ENCODE data around the gene DPM2.
A peak's percentile ranks its signal among the peaks of the same experiment; 100 is the strongest.

The DPM2 gene

DNA sequence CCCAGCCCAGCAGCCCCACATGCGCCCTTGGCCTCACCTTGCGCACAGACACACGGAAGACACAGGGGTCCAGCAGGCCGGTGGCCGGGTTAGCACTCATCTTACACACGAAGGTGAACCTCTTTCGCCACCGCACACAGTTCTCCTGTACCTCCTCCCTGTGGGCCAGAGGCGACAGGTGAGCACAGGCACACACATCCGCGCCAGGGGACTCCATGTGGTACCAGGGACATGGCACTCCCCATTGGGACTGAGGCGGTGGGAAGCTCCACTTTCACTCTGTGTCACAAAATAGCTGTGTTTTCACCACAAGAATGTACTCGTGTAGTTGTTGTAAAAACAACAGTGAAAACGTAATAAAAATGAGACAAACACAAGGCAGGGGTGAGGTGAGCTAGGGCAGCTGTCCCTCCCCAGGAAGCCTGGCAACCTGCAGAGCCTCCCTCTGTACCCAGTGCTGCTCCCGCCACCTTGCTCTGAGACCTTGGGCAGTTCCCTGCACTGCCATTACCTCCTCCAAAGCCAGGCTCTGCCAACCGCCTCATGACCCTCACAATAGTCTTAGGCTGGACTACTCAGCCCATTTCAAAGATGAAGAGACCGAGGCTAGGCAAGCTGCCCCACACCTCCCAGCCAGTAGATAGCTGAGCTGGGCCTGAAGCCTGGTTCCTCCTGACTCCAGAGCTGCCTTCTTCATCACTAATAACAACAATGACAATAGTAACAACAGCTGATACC, 16.3 kb upstream of the DPM2 start:
- DNase-seq, result no peak

DNA sequence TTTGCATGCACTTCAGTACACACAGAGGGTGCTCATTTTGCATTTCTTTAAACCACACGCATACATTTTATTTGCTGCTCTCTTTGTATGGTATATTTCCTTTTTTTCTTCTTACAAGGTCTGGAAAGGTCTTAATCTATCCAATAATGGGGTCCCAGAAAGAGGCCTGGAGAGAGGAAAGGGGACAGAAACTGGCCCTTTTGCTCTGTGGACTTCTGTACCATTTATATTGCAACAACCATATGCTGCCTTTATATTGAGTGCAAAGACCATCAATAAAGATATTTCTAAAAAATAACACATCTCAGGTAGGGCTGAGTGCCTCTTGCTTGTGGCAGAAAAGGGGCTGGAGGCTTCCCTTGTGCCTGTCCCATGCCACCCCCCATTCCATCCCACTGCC, 15.5 kb upstream of the DPM2 start:
- DNase-seq, result no peak

DNA sequence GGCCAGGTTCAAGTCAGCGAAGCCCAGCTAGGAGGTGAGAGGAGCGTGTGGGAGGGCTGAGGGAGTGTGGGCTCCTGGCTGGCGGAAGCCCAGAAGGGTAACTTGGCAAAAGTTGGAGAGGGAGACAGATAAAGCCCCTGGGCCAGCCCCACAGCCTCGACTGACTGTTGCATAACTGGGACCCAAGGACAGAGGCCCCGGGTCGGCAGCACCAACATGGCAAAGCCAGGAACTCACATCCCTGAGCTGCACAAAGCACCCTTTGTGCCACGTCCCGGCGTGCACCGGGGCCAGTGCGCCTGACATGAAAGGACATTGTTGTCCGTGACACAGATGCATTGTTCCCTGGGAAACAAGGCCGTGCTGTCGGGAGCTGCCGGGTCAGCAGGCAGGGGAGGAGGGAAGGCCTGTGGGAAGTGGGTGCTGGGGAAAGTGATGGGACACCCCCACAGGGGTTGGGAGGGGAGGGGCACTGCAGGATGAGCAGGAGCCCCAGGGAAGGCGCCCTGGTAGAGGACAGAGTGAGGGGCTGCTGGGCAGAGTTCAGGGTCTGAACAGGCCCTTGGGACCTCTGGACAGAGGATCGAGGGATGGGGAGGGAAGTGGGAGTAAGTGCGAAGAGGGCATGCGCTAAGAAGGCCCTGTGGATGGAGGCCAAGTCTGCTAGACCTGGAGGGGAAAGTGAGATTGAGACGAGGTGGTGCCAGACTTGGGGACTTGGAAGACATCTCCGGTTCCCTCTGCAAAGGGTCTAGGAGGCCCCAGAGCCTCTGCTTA, 13.0 kb upstream of the DPM2 start:
- DNase-seq, result no peak

DNA sequence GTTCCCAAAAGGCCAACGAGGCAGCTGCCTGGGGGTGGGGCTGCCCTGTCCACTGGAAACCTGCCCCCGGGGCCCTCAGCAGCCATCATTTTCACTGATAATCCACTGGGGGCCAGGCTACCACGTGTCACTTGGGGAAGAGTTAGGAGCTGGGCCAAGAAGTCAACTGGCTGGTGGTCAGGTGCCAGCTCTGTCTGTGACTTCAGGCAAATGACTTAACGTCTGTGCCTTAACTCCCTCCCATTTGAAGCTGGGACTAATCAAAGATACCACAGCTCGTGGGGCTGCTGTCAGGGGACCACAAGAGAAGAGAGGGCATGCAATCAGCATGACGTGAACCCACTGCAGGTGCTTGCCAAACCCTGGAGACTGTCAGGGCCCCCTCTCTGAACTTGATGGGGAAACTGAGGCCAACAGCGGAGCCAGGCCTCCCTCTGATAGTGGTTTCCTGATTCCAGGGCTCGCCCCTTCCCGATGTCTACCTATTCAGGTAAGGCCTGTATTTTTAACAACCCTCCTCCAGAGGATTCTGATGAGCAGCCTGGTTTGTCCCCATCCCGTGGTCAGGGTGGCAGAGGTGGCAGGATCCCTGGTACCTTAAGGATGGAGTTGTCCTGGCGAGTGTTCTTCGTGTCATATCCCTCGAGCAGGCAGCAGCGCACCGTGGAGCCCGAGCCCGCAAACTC, 12.3 kb upstream of the DPM2 start:
- DNase-seq, result no peak

DNA sequence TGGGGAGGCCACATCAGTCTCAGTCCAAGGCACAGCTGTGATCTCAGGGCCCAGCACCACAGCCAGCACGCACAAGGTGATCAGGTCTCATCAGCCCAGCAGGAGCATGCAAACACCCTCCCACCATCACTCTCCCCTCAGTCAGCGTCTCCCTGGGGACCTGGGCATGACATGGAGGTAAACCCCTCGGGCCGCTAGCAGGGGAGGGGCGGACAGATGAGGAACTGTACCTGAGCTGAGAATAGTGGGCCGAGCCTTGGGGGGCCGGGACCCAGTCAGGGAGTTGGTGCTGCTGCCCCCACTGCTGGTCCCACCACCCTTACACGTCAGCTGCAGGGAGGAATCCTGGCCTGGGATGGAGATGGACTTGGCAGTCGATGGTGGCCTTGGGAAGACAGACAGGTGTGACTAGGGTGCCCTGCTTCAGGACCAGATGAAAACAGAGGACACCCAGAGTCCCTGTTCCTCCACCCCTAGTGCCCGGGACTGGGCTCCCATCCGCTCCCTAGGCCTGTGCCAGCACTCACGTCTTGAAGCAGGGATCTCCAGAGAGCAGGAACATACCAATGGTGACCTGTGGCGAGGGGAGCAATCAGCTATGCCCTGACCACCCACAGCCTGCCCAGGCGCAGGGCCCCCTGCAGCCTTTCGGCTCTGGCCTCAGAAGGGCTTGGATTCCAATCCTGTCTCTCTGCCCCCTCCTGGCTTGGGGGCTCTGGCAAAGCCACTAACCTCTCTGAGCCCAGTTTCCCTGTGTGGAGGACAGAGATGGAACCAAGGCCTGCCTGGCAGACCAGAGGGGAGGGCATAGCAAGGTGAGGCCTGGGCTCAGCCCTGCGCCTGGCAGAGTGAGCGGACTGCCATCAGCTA, 10.4 kb upstream of the DPM2 start:
- no peak for DNase-seq

DNA sequence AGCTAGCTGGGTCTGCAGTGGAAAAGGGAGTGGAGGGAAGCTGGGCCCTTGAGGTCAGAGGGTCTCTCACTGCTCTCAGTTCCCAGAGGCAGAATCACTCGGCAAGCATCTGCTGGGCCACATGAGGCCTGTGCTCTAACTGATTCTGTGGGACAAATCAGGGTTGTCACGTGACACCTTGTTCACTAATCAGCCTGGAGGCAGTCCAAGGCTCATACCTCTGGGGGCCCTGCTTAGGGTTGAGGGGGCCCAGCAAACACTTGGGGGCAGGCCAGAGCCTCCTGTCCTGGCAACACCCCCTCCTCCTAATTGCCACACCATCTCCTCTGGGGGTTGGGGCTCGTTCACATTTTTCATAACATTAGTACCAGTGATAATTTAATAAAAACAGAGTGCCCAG, 9.1 kb upstream of the DPM2 start:
- DNase-seq, result no peak

DNA sequence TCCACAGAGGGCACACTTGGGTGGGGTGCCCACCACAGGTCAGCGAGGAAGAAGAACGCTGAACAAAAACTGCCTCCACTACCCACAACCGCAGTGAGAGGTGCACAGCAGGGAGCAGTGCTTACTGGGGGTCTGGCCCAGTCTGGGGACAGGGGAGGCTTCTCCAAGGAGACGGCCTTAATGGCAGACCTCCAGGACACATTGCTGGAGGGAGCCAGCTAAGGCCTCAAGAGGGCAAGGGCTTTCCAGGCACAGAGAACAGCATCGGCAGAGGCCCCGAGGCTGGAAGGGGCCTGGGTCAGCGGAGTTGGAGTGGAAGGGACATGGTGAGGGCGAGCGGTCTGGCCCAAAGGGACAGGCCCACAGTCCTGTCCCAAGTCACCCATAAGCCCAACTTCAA, 8.3 kb upstream of the DPM2 start:
- DNase-seq, result no peak

DNA sequence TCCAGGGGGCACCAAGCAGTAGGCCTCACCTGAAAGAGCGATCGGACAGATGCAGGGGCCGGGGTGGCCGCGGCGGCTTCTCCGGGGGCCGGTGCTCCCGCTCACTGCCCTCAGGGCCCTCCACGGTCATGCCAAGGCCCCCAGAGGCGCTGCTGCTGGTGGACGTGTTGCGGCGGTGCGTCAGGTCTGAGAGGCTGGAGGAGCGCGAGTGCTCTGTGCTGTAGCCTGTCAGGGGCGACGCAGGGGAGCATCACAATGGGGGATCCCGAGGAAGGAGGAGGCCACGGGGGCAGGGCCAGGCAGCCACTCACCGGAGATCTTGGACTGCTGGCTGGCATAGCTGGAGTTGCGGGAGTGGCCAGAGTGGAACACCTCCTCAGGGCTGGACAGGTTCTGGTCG, 7.7 kb upstream of the DPM2 start:
- DNase-seq, result no peak

DNA sequence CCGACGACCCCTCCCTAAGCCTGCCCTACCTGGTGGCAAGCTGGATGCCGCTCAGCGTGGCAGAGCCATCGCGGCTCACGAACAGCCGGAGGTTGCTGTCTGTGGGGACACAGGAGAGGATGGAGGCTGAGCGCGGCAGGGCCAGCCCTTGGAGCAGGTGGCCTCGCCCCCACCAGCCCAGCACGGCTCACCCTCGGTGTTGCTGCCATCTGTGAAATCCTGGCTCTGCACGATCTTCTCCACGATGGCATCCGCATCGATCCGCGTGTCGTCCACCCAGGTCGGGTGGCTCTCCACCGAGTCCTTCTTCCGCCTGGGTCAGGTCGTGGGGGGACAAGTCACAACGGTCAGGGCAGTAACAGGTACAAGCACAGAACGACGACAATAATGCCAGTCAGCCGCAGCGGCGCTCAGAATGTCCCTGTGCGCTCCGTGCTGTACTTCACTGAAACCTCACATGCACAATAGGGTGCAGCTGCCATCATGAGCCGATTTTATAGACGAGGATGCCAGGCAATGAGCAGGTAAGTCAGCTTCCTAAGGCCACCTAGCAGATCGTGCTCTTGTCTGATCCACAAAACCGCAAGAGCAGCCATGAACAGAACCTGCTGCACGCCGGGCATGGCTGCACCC, 7.0 kb upstream of the DPM2 start:
- DNase-seq, result no peak

DNA sequence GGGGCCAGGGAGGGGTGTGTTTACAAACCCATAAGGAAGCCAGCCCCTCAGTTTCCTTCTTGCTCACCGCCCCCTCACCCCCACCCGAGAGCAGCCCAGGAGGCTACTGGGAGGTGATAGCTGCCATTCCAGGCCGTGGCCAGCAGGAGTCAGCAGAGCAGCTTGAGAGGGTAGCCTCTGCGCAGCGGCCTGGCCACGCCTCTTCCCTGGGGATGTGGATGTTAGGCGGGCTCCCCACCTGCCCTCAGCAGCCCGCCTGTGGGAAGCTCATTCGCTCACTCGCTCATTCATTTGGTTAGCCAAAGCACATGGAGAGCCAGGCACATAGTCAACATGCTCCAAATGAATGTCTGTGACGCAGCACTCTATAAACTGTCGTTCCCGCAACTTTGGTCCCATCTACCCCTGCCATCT, 6.1 kb upstream of the DPM2 start:
- DNase-seq, result peak; percentile 10

DNA sequence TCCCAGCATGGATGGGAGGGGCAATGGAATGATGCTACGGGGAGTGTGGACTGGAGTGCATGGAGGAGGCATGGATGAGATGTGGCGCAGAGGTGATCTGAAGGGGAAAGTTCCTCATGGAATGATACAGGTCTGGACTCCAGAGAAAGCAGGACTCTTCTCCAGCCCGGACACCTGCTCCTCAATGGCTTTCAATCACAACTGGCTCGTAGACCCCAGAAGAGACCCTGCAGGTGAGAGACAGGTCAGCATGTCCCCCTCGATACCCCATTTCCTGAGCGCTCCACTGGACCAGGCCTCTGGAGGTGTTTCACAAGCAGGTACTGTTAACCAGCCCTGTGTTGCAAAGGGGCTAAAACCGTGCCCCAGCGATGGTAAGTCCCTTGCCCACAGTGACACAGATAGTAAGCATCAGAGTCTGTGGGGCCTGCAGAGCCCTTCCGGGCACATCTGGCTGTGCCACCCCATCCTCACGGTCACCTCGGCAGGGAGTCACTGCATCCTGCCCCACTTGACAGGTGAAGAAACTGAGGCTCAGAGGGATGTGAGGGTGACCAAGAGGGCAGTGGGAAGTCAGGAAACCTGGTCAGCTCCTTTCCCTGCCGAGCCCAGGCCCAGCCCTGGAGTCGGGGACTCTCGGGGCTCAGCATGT, 5.5 kb upstream of the DPM2 start:
- DNase-seq, result no peak

DNA sequence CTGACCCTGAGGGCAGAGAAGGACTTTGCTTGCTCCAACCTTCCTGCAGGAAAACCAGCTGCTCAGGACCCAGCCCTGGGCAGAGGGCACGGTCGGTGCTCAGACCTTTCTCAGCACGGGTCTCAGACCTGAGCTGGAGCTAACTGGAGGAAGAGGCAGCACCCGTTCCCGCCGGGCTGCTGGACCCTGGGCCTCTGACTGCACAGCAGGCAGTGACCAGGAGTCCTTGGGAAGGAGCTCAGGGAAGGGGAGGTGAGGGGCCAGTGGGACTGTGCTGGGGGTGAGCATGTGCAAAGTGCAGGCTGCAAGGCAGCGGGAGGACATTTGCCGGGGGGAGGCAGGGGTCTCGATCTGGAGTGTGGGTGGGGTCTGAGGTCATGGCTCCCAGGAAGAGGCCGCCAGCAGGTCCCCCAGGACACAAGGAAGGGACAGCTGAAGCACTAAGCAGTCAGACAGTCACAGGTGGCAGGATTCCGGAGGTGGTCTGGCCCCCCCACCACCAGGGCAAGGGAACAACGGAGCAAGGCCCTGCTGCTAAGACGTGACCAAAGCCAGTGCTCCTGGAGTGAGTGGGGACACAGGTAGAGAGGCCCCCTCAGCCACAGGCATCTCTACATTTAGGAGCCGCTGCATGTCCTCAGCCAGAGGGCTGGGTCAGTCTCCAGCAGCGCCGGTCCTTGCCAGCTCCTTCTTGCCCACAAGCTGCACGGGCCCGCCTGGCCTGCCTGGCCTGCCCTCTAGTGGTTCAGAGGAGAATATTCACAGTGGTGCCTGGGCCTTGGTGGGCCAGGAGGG, 4.8 kb upstream of the DPM2 start:
- DNase-seq, result peak; percentile 32

DNA sequence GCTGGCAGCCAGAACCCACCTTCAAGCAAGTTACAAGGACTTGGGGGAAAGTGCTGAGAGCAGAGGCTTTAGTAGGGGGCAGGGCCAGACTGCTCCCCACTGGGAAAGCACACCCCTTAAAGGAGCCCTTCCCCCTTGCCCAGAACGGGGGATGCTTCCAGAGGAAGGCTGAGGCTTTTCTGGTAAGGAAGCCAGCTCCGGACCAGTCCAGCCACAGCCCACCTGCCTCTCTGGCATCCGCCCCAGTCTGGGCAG, 4.2 kb upstream of the DPM2 start:
- no peak for DNase-seq

DNA sequence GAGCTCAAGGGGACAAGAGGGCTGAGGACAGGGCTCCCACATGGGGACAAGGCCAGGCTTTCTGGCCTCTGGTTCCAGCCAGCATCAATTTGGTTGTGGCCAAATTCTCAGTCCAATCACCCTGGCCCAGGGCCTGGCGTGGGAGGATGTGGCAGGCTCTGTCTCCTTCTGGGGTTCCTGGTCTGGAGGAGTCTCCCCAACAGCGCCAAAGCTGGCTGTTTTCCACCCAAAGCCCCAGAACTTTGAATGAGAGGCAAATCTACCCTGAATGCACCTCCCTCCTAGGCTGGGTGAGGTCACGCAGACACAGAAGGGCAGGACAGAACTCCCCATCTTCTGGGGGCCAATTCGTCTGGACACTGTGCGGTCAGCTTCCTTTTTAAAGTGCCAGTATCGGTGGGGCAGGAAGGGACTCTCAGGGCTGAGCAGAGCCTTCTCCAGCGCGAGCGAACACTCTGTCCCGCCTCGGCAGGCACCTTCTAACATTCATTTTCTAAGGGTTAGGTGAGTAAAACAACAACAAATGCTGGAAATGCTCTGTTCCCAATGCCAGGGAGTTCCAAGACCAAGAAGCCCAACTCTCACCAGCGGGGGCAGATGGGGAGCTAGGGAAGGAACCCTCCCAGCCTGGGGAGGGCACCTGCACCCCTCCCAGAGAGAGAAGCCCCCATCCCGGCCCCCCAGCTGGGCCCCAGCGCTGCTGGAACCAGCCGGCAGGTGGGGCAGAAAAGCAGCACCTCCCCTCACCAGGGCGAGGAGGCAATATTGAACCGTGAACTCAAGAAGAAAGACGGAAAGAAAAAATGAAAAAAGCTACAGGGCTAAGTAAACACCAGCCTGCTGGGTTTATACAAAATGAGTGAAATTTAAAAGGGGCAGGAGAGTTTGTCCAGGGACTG, 3.7 kb upstream of the DPM2 start:
- DNase-seq, result no peak

DNA sequence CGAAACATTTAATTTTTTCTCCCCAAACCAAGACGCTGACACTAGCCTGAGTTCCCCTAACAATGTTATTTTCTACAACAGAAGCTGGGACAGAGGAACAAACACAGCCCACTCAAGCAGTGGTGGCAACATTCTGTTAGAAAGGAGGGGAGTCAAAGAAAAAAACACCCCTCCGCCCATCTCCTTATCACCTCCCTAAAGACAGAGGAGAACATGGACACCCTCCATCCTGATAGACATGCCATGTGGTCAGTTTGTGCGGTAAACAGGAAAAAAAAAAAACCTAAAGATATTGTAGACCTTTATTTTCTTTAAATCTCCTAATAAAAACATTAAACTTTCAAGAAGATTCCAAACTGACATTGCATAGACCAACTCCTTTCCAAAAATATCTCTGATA, 2.9 kb upstream of the DPM2 start:
- DNase-seq, result no peak

DNA sequence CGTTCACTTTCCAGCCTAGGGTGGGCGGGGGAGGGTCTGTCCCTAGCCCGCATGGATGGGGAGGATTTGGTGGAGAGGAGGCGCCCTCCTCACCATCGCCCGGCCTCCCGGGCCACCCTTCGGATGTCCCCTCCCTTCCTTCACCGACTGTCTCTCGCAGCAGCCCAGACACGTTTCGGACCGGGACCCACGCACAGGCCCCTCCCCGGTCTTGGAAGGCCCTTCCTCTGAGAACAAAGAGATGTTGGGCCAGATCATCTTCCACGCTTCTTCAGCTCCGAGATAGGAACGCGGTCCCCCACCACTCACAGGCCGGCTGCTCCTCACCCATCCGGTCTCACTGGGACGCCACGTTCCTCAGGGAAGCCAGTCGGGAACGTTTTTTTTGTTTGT, 640 bp upstream of the DPM2 start:
- no peak for DNase-seq

DNA sequence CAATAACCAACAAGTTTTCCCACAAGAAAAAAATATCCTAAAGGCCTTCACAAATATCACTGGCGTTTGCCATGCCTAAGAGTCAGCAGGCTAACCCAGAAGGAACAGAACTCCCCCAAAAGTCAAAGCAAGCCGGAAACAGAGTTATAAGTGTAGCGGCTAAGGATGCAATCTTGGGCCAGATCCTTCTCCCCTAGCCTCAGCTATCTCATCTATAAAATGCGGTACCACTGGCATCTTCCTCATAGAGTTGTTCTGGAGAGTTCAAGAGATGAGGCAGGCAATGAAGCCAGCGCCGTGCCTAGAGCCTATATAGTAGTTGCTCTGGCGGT, 632 bp downstream of the DPM2 start:
- no peak for DNase-seq

DNA sequence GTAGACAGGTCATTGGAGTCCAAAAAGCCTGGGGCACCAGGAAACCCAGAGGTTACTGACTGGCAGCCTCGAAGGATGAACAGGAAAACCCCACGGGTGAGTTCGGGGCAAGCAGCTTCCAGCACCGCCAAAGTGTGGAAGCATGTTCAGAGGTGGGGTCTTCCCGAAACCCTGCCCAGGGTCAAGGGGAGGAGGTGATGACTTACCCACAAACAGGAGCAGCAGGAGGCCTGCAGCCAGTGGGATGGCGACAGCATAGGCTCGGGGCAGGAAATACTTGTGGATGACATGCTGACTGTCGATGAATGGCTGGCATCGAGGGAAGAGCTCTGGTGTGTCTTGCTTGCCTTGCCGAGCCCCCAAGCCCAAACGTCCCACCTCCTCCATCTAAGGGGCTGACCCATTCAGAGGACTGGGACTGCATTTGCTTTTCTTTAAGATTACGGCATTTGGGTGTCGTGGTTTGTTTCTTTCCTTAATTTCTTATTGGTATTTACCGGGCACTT, 1.3 kb downstream of the DPM2 start:
- no peak for DNase-seq

DNA sequence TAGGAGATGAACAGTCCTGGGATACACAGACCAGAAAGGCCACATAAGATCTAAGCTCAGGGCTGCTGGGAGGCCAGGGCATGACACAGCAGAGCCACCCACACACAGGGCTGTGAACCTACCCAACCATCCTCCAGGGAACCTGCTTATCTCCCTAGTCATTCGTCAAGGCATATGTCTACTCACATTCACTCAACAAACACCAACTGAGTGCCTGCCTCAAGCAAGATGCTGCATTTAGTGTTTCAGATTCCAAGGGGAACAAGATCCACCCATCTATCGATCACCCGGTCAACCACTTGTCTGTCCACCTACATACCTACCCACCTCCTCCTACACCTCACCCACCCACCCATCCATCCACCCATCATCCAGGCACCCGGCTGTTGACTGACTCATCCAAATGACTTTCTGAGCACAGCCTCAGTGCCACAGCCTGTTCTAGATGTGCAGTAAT, 1.9 kb downstream of the DPM2 start:
- no peak for DNase-seq

DNA sequence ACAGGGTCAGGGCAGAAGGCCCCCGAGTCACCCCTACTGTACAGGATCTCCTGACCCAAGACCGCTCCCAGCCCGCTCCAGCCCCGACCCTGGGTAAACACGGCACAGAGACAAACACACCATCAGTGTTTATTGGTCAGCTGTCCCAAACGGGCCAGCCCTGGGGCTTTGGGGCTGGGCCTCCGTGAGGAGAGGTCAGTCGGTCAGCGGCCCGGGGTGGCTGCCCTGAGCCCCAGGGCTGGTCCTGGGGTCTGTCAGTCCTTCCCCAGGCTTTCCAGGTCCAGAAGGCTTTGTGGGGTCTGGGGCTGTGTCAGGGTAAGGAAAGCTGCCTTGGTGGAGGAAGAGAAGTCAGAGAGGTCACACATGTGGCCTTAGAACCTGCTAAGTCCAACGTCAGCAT, 2.7 kb downstream of the DPM2 start:
- DNase-seq, result no peak

Measured in kidney glomerular epithelial cell (primary cell).